Left ventricle myocardium inferior (tissue), 1 donor: ENCODE measurements around the gene GULP1. TPM values are rescaled to one million over a fixed set of nuclear protein-coding genes. Genes with fewer than 3 reads are reported as not detected.

ENCODE experiments used
- DNase-seq: peaks from one replicate; pipeline ENCODE4 v3.0.0-alpha.2; 2020
- H3K27ac ChIP-seq: fragments of 200-600 bp; replicated peaks from 2 replicates; pipeline ENCODE4 v1.8.0; 2021
- H3K27me3 ChIP-seq: fragments of 200-600 bp; 2 replicates; pipeline ENCODE4 v1.8.0; 2021; ENCODE audit warnings: low read depth
- H3K36me3 ChIP-seq: fragments of 200-600 bp; 2 replicates; pipeline ENCODE4 v1.8.0; 2021
- H3K4me1 ChIP-seq: fragments of 200-600 bp; 2 replicates; pipeline ENCODE4 v1.8.0; 2021
- H3K4me3 ChIP-seq: fragments of 200-600 bp; 2 replicates; pipeline ENCODE4 v1.8.0; 2021; ENCODE audit warnings: mild to moderate bottlenecking, moderate library complexity
- H3K9me3 ChIP-seq: fragments of 200-600 bp; replicated peaks from 2 replicates; pipeline ENCODE4 v1.8.0; 2021
- CTCF ChIP-seq: fragments of 200-600 bp; IDR thresholded peaks from 2 replicates; pipeline ENCODE4 v1.8.0; 2021; ENCODE audit warnings: antibody characterized with exemption, mild to moderate bottlenecking, borderline replicate concordance
- intact Hi-C: fragments of 100-400 bp; cut with micrococcal nuclease; formaldehyde crosslinking; loops from one replicate; pipeline ENCODE4 v1.11.0; 2022
- total RNA-seq: library from RNA; stranded (reverse); fragmentation: NEBNext Ultra II Directional; extraction: Animal tissue kit (Norgen Biotek cat#: 25700); gene quantifications from one replicate; pipeline ENCODE4 v1.2.1, GENCODE V29; 2021
- donor health status: DM: no; HTN: yes; CAD: no; lungs with severe emphysema.

Gene GULP1
- total RNA-seq, 1 donor from 2014 or later: 5.7 TPM

GRCh38 chr2:188425266-188425665, 133.6 kb downstream of the GULP1 start:
- no peak for TF ChIP-seq CTCF
- intact Hi-C loops: no loop called here

DNA sequence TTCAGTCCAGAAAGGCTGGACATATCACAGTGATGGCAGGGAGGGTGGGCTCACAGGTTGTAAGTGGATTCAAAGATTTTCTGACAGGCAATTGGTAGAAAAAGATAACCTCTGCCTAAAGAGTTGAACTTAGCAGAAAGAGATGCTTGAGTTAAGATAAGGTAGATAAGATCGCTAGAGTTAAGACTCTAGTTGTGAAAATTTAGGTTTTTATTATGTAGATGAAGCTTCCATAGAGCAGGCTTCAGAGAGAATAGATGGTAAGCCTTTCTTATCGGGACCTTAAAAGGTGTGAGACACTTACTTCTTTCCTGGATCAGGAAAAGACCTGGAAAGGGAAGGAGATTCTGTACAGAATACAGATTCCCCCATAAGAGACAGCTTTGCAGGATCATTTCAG, 134.4 kb downstream of the GULP1 start:
- no peak for TF ChIP-seq CTCF
- Histone ChIP-seq H3K27ac (no peak overlapping the region), H3K9me3 (peaks cover 14% of the 10 kb centered on the region), H3K4me3 (no peak overlapping the region), H3K36me3 (no peaks in the 10 kb centered on the region), H3K27me3 (no peaks in the 10 kb centered on the region), H3K4me1 (peaks cover 7% of the 10 kb centered on the region)
- intact Hi-C loops: no loop called here
- DNase-seq: no peak

More at GRCh38 chr2:188425266-188425665, 133.6 kb downstream of the GULP1 start:
- Histone ChIP-seq H3K9me3 (peaks cover 22% of the 10 kb centered on the region), H3K27me3 (no peaks in the 10 kb centered on the region), H3K4me3 (no peak overlapping the region), H3K4me1 (peaks cover 2% of the 10 kb centered on the region), H3K36me3 (no peaks in the 10 kb centered on the region), H3K27ac (no peak overlapping the region)
- DNase-seq: no peak

DNA sequence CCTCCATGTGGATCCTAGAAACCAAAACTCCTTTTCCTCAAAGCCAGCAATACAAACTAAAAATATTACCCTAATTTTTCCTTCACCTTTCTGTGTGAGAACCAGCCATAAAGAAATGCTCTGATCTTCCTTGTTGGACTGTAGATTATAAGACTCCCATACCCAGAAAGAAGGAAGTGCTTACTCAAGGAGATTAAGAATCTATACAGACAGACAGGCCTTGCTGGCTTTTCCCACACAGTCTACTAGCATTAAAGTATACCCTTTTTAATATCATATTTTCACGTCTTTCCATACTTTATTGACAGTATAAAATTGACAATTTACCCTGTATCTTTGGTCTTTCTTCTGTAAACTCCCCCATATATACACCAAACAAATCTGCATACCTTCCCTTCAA, 139.0 kb downstream of the GULP1 start:
- Histone ChIP-seq H3K27me3 (no peaks in the 10 kb centered on the region), H3K4me1 (peaks cover 7% of the 10 kb centered on the region), H3K9me3 (peaks cover 14% of the 10 kb centered on the region), H3K27ac (no peak overlapping the region), H3K4me3 (no peak overlapping the region), H3K36me3 (no peaks in the 10 kb centered on the region)
- DNase-seq: no peak
- intact Hi-C loops: no loop called here
- no peak for TF ChIP-seq CTCF

- no peak overlapping the region for H3K4me3 ChIP-seq
- TF ChIP-seq CTCF: no peak
- no peak for DNase-seq
- H3K27me3 ChIP-seq: no peaks in the 10 kb centered on the region
- H3K4me1 ChIP-seq: peaks cover 7% of the 10 kb centered on the region
- H3K27ac ChIP-seq: no peak overlapping the region
- intact Hi-C loops: no loop called here
- no peaks in the 10 kb centered on the region for H3K36me3 ChIP-seq
- peaks cover 5% of the 10 kb centered on the region for H3K9me3 ChIP-seq
Measured at GRCh38 chr2:188434018-188434417, 142.3 kb downstream of the GULP1 start.

DNA sequence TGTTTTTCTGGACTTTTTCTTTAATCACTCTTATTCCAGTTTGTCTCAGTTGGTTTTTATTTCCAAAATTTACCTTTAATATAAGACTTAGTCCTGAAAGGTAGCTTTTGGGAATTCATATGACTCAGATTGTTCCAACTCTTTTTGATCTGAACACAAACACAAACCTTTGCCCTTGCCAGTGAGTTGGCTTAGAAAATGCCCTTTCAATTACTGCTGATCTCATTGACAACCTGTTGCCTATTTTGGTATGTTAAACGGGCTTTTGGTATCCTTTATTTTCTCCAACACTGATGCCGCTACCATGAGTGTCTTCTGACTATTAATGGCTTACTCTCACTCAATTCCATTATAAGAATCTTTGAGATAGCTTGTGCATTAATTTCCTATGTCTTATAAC, 143.4 kb downstream of the GULP1 start:
- TF ChIP-seq CTCF: no peak
- Histone ChIP-seq H3K4me3 (no peak overlapping the region), H3K36me3 (no peaks in the 10 kb centered on the region), H3K4me1 (peaks cover 7% of the 10 kb centered on the region), H3K9me3 (peaks cover 5% of the 10 kb centered on the region), H3K27me3 (no peaks in the 10 kb centered on the region), H3K27ac (no peak overlapping the region)
- intact Hi-C loops: no loop called here
- no peak for DNase-seq

DNA sequence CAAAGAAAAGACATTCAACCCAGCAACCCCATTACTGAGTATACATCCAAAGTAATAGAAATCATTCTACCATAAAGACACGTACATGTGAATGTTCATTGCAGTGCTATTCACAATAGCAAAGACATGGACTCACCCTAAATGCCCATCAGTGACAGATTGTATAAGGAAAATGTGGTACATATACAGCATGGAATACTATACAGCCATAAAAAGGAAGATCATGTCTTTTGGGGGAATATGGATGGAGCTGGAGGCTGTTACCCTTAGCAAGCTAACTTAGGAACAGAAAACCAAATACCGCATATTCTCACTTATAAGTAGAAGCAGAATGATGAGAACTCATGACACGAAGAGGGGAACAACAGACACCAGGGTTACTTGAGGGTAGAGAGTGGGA, 145.9 kb downstream of the GULP1 start:
- Histone ChIP-seq H3K27ac (no peak overlapping the region), H3K27me3 (no peaks in the 10 kb centered on the region), H3K4me1 (no peaks in the 10 kb centered on the region), H3K4me3 (no peak overlapping the region), H3K36me3 (no peaks in the 10 kb centered on the region), H3K9me3 (peaks cover 5% of the 10 kb centered on the region)
- intact Hi-C loops: no loop called here
- no peak for DNase-seq
- TF ChIP-seq CTCF: no peak
